AG08396 (cell line): ENCODE results near the gene TES.
"Not testable (repeated sequence)": the region's sequence is repeated elsewhere in the genome, so short reads cannot be mapped to it uniquely, and the experiment has no call there.

Experiments
- DNase-seq: peaks from one replicate; pipeline ENCODE4 v3.0.0; 2012; ENCODE audit warnings: low spot score, mixed read lengths

The TES gene

DNA sequence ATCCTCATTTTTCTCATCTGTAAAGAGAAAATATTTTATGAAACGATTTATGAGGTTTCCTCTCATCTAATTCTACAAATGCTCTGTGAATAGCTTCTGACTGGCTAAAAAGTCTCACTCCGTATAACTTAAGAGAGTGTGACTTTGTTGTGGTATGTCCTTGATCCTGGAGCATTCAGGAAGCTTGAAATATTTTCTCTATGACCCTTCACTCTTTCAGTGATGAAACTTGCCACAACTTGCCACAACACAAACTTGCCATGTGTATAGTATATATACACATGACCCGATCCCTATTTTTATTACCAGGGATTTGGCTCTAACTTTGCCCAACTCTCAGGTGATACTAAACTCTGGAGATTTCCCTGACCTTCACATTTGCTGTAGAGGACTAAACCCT is 74.1 kb downstream of the TES start:
- DNase-seq, result no peak

DNA sequence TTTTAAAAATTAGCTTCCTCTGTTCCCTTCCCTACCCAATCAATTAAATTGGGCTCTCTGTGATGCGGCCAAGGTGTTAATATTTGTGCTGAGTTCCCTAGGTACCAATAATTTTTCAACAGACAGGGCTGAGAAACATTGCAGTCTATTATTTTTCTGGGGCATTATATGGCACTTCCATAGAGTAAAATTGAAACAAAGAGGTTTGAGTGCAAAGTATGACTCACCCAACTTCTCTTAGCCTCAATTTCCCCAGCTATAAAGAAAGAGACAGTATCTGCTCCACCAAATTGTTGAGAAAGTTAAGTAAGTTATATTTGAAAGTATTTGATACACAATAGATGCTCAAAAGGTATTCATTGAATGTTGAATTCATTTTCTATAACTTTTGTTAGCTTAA is 74.9 kb downstream of the TES start:
- DNase-seq, result no peak

DNA sequence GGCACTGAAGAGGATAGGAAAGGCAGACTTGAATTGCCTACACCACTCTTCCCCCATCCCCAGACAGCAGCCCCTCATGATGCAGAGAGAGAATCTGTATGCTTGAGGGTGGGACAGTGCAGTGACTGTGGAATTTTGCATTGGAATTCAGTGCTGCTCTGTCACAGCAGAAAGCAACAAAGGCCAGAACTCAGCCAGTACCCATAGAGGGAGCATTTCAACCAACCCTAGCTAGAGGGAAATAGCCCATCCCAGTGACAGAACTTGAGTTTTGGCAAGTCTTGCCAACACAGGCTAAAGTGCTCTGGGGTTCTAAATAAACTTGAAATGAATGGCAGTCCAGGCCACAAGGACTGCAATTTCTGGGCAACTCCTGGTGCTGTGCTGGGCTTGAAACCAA is 80.4 kb downstream of the TES start:
- no peak for DNase-seq

DNA sequence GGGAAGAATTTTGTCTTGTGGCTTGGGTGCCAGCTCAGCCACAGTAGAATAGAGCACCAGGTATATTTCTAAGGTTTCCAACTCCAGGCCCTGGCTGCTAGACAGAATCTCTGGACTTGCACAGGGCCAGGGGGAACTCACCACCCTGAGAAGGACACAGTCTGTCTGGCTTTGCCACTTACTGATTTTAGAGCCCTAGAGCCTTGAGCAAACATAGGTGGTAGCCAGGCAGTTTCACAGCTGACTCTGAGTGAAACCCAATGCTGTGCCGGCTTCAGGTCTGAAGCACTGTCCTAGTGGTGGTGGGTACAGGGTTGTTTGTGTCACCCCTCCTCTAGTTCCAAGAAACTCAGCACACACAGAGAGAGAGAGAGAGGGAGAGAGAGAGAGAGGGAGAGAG is 81.6 kb downstream of the TES start:
- no peak for DNase-seq

DNA sequence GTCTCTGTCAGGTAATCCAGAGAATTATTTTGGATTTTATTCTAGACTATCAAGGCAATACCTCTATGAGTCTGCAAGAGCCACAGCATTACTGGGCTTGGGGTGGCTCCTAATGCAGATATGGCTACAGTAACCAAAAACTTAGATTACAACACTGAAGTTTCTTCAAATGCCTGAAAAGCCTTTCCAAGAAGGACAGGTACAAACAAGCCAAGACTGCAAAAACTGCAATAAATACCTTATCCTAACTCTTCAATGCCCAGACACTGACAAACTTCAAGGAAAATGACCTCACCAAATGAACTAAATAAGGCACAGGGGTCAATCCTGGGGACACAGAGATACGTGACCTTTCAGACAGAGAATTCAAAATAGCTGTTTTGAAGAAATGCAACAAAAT is 82.0 kb downstream of the TES start:
- DNase-seq, result no peak

DNA sequence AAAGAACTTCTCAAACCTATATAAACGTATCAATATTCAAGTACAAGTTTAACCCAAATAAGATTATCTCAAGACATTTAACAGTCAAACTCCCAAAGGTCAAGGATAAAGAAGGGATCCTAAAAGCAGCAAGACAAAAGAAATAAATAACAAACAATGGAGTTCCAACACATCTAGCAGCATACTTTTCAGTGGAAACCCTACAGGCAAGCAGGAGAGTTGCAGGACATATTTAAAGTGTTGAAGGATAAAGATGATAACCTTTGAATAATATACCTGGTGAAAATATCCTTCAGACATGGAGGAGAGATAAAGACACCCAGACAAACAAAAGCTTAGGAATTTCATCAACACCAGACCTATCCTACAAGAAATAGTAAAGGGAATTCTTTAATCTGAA is 82.8 kb downstream of the TES start:
- DNase-seq, result no peak

DNA sequence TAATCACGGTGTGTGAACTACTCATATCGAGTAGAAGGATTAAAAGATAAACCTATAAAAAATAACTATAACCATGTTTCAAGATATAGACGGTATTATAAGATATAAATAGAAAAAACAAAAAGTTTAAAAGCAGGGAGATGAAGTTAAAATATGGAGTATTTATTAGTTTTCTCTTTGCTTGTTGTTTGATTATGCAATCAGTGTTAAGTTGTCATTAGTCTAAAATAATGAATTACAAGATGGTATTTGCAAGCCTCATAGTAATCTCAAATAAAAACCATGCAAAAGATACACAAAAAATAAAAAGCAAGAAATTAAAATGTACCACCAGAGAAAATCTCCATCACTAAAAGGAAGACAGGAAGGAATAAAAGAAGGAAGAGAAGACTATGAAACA is 83.3 kb downstream of the TES start:
- DNase-seq, result no peak

DNA sequence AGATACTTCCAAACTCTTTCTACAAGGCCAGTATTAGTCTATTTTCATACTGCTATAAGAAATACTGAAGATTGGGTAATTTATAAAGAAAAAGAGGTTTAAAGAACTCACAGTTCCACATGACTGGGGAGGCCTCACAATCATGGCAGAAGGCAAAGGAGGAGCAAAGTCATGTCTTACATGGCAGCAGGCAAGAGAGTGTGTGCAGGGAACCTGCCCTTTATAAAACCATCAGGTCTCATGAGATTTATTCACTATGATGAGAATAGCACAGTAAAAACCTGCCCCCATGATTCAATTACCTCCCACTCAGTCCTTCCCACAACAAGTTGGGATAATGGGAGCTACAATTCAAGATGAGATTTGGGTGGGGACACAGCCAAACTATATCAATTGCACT is 85.6 kb downstream of the TES start:
- not testable (repeated sequence) for DNase-seq

DNA sequence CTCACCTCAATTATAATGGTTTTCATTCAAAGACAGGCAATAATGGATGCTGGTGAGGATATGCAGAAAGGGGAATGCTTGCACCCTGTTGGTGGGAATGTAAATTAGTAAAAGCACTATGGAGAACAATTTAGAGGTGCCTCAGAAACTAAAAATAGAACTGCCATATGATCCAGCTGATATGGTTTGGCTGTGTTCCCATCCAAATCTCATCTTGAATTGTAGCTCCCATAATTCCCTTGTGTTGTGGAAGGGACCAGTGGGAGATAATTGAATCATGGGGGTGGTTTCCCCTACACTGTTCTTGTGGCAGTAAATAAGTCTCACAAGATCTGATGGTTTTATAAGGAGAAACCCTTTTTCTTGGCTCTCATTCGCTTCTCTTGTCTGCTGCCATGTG is 87.7 kb downstream of the TES start:
- no peak for DNase-seq

DNA sequence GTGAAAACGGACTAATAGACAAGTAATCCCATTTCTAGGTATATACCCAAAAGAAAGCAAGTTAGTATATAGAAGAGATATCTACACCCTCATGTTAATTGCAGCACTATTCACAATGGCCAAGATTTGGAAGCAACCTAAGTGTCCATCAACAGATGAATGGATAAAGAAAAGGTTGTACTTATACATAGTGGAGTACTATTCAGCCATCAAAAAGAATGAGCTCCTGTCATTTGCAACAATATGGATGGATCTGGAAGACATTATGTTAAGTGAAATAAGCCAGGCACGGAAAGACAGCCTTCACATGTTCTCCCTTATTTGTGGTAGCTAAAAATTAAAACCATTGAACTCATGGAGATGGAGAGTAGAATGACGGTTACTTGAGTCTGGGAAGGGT is 88.2 kb downstream of the TES start:
- no peak for DNase-seq

DNA sequence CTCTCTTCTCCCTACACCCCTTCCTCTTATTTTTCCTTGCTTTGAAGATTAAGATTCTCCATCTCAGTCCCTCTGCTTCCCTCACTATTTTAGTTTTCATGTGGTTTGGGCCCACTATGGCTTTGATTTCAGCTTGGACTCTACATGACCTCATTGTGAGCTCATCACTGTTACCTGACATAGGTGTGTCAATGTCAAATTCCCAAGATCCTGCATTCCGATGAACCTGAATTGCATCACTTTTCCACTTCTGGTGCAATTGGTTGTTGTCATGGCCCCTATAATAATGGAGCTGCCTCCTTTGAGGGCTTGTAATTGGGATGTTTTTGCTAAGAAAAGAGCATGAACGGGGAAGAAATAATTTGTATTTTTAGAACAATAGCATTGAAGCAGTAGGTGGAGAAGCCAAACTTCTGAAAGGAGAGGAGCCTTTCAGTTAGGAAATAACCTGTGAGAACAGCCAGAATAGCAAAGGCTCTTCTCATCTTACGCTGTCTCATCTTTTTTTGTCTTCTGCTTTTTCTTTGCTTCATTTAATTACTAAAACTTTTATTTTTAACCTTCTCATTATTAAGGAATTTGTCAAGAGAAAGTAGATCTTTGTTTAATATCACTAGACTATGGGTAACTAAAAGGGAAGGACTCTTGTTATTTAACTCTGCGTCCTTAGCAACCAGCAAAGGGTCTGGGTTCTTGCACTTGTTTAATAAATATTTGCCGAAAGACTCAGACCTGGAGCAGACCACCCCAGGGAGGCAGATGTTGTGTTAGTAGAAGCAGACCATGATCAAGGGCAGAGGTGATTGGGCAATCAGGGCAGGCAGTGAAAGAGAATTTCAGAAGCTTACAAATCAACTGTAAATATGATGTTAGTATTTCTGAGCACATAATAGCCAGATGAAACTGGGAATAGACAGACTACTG is 95.4 kb downstream of the TES start:
- DNase-seq, result no peak

DNA sequence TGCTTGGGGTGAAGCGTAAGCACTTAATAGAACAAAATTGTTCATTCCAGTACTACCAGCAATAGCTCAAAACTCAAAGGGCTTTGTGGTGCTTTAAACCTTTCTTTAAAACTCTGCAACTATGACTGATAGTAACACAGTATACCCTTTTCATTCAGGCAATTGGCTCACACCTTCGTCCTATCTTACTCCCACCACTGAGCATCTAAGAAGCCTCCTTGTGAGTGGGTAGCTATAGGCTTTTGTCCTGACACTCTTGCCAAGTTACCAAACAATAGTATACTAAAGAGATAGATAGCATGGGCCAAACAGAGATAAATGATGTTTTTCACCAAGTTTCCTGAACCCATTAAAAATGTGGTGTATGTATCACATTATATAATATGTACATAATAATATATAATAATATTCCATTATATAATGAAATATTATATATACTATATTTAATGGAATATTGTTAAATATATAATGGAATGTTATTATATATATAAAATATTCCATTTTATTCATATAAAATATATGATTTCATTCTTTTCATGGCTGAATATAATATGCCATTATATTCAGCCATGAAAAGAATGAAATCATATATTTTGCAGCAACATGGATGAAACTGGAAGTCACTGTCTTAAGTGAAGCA is 96.2 kb downstream of the TES start:
- DNase-seq, result no peak

DNA sequence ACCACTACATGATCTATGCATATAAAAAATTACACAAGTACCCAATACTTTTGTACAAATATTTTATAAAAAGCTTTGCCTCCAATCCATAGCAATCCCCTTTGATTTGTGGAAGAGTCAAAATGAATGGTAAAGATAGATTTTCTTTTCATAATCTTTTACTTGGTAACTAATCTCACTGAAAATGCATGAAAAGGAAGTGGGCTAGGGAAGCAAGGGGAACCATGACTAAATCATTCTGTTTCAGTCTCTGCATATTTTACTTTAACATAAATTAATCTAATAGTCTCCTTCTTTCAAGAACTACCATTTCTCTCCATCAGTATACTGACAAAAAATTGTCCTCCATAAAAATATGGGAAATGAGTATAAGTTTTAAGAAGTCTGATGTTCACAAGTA is 96.9 kb downstream of the TES start:
- no peak for DNase-seq
